ENCODE results near the gene CLNK. TPM values are rescaled to one million over a fixed set of nuclear protein-coding genes. Genes with fewer than 3 reads are reported as not detected.

CLNK gene
- total RNA-seq, 1 donor from 2014 or later: not detected

- TF ChIP-seq CTCF (IDR thresholded peaks at IDR 0.05; ENCODE audit: unreplicated experiment): no peak
- no peaks in the 10 kb centered on the region for H3K9me3 Mint-ChIP-seq (ENCODE audit: low read depth)
- peaks cover 2% of the 10 kb centered on the region for H3K27me3 Mint-ChIP-seq
- no peaks in the 10 kb centered on the region for H3K36me3 Mint-ChIP-seq (ENCODE audit: insufficient read depth)
- no peak overlapping the region for H3K4me3 Mint-ChIP-seq (ENCODE audit: low read depth)
- H3K27ac Mint-ChIP-seq: no peak overlapping the region
- no peak for DNase-seq (ENCODE audit: low spot score, unreplicated experiment)
- H3K4me1 Mint-ChIP-seq (ENCODE audit: low read depth): peaks cover 2% of the 10 kb centered on the region
Measured at GRCh38 chr4:10731162-10731561, 46.6 kb upstream of the CLNK start.

DNA sequence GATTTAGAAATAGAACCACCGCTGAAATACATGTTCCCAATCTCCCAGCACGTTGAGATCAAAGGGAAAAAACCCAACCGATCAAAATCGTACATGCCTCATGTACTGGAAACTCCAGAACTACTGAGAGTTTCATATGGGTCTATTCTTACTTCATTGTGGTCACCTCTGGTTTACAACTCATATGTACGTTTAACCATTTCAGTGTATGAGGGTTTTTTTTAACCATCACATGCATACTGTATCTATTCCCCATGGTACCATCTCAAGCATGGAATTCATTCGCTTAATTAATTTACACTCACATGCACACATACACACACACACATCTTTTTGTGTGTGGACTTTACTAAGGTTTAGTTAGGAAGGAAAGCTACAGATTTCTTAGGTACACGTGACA, 46.0 kb upstream of the CLNK start:
- Mint-ChIP-seq H3K4me1 (ENCODE audit: low read depth) (peaks cover 2% of the 10 kb centered on the region), H3K9me3 (ENCODE audit: low read depth) (no peaks in the 10 kb centered on the region), H3K36me3 (ENCODE audit: insufficient read depth) (no peaks in the 10 kb centered on the region), H3K27me3 (peaks cover 2% of the 10 kb centered on the region), H3K27ac (no peak overlapping the region), H3K4me3 (ENCODE audit: low read depth) (no peak overlapping the region)
- TF ChIP-seq CTCF (IDR thresholded peaks at IDR 0.05; ENCODE audit: unreplicated experiment): no peak
- no peak for DNase-seq (ENCODE audit: low spot score, unreplicated experiment)

GRCh38 chr4:10730019-10730418, 45.5 kb upstream of the CLNK start:
- Mint-ChIP-seq H3K4me3 (ENCODE audit: low read depth) (no peak overlapping the region), H3K27ac (no peak overlapping the region), H3K4me1 (ENCODE audit: low read depth) (peaks cover 2% of the 10 kb centered on the region), H3K36me3 (ENCODE audit: insufficient read depth) (no peaks in the 10 kb centered on the region), H3K9me3 (ENCODE audit: low read depth) (no peaks in the 10 kb centered on the region), H3K27me3 (peaks cover 2% of the 10 kb centered on the region)
- DNase-seq (ENCODE audit: low spot score, unreplicated experiment): no peak
- TF ChIP-seq CTCF (IDR thresholded peaks at IDR 0.05; ENCODE audit: unreplicated experiment): no peak

- peaks cover 2% of the 10 kb centered on the region for H3K4me1 Mint-ChIP-seq (ENCODE audit: low read depth)
- no peaks in the 10 kb centered on the region for H3K9me3 Mint-ChIP-seq (ENCODE audit: low read depth)
- H3K27me3 Mint-ChIP-seq: peaks cover 2% of the 10 kb centered on the region
- no peak for DNase-seq (ENCODE audit: low spot score, unreplicated experiment)
- no peak overlapping the region for H3K27ac Mint-ChIP-seq
- H3K4me3 Mint-ChIP-seq (ENCODE audit: low read depth): no peak overlapping the region
- TF ChIP-seq CTCF (IDR thresholded peaks at IDR 0.05; ENCODE audit: unreplicated experiment): no peak
- H3K36me3 Mint-ChIP-seq (ENCODE audit: insufficient read depth): no peaks in the 10 kb centered on the region
Measured at GRCh38 chr4:10729366-10729765, 44.8 kb upstream of the CLNK start.

- DNase-seq (ENCODE audit: low spot score, unreplicated experiment): no peak
- Mint-ChIP-seq H3K27me3 (no peaks in the 10 kb centered on the region), H3K9me3 (ENCODE audit: low read depth) (no peaks in the 10 kb centered on the region), H3K36me3 (ENCODE audit: insufficient read depth) (no peaks in the 10 kb centered on the region), H3K27ac (no peak overlapping the region), H3K4me1 (ENCODE audit: low read depth) (peaks cover 2% of the 10 kb centered on the region), H3K4me3 (ENCODE audit: low read depth) (no peak overlapping the region)
- no peak for TF ChIP-seq CTCF (IDR thresholded peaks at IDR 0.05; ENCODE audit: unreplicated experiment)
Measured at GRCh38 chr4:10728016-10728415, 43.4 kb upstream of the CLNK start.
